Immature natural killer cell (primary cell): ENCODE results near the gene TACR2. TPM values are rescaled to one million over a fixed set of nuclear protein-coding genes. Genes with fewer than 3 reads are reported as not detected.

Source experiments
- DNase-seq, 3 donors: peaks; one replicate each; pipeline ENCODE4 v3.0.0; 2022; ENCODE audit warnings: mixed read lengths in 1 of 3
- H3K27ac Mint-ChIP-seq, 6 donors: one replicate each; pipeline ENCODE4 v1.8.0; 2020; ENCODE audit warnings: mixed read lengths in 6 of 6, mild to moderate bottlenecking in 5 of 6, inconsistent platforms in 4 of 6, moderate library complexity in 3 of 6
- H3K27me3 Mint-ChIP-seq, 3 donors: one replicate each; pipeline ENCODE4 v1.8.0; 2020 to 2021; ENCODE audit warnings: low read depth in 3 of 3, mild to moderate bottlenecking in 3 of 3, mixed read lengths in 3 of 3, moderate library complexity in 3 of 3, inconsistent platforms in 1 of 3
- H3K36me3 Mint-ChIP-seq, 3 donors: one replicate each; pipeline ENCODE4 v1.8.0; 2020; ENCODE audit warnings: mixed read lengths in 3 of 3, inconsistent platforms in 2 of 3, mild to moderate bottlenecking in 2 of 3
- H3K4me1 Mint-ChIP-seq, 2 donors: one replicate each; pipeline ENCODE4 v1.8.0; 2020; ENCODE audit warnings: inconsistent platforms in 2 of 2, mild to moderate bottlenecking in 2 of 2, mixed read lengths in 2 of 2, moderate library complexity in 1 of 2
- H3K4me3 Mint-ChIP-seq, 5 donors: one replicate each; pipeline ENCODE4 v1.8.0; 2020; ENCODE audit warnings: mild to moderate bottlenecking in 5 of 5, mixed read lengths in 5 of 5, inconsistent platforms in 3 of 5, moderate library complexity in 3 of 5
- H3K9me3 Mint-ChIP-seq, 6 donors: one replicate each; pipeline ENCODE4 v1.8.0; 2020; ENCODE audit warnings: mild to moderate bottlenecking in 6 of 6, mixed read lengths in 6 of 6, inconsistent platforms in 4 of 6, moderate library complexity in 3 of 6
- polyA plus RNA-seq, 3 donors: library from polyadenylated mRNA; unstranded; fragments of 300-500 nt; fragmentation: Illumina TruSeq; gene quantifications; one replicate each; pipeline ENCODE4 v1.2.3, GENCODE V29; 2021

TACR2 gene
- polyA plus RNA-seq, 3 donors from 2014 or later: 0.22 to 0.96 (median 0.26) TPM

DNA sequence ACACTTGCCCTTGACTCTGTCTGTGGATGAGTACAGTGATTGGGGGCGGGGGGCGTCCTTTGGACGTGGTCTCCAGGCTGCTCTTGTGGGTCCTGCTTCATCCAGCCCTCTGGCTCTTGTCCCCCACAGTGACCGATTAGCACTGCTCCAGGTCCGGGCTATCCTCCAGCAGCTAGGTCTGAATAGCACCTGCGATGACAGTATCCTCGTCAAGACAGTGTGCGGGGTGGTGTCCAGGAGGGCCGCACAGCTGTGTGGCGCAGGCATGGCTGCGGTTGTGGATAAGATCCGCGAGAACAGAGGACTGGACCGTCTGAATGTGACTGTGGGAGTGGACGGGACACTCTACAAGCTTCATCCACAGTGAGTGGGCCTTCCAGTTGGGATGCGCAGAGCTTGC lies 18.3 kb downstream of the TACR2 start:
- H3K27ac Mint-ChIP-seq: no peak overlapping the region
- peaks cover 0 to 2% (median 2%) of the 10 kb centered on the region in 3 donors for H3K27me3 Mint-ChIP-seq
- no peak for DNase-seq
- H3K4me1 Mint-ChIP-seq: no peaks in the 10 kb centered on the region
- peaks cover 12 to 39% (median 12%) of the 10 kb centered on the region in 3 donors for H3K36me3 Mint-ChIP-seq
- peaks cover 0 to 2% (median 0%) of the 10 kb centered on the region in 6 donors for H3K9me3 Mint-ChIP-seq
- H3K4me3 Mint-ChIP-seq: no peak overlapping the region

DNA sequence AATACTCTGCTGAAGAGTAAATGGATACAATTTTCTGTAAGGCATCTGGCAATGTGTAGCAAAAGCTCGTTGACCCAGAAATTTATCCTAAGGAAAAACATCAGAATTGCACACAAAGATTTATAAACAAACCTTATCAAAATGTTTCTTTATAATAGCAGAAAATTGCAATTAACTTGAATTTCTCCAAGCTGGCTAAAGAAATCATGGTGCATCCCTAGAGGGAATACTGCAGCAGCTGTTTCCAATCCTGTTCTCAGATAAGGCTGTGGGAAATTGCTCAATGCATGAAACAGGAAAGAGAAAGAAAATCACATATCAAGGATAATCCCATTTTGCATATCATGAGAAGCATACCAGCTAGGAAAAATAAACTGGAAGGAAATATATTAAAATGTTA lies 18.7 kb downstream of the TACR2 start:
- peaks cover 0 to 2% (median 2%) of the 10 kb centered on the region in 3 donors for H3K27me3 Mint-ChIP-seq
- no peaks in the 10 kb centered on the region for H3K4me1 Mint-ChIP-seq
- H3K36me3 Mint-ChIP-seq: peaks cover 12 to 39% (median 12%) of the 10 kb centered on the region in 3 donors
- H3K9me3 Mint-ChIP-seq: peaks cover 0 to 2% (median 0%) of the 10 kb centered on the region in 6 donors
- H3K4me3 Mint-ChIP-seq: no peak overlapping the region
- no peak for DNase-seq
- no peak overlapping the region for H3K27ac Mint-ChIP-seq

- H3K27me3 Mint-ChIP-seq: peaks cover 0 to 2% (median 2%) of the 10 kb centered on the region in 3 donors
- H3K4me1 Mint-ChIP-seq: peaks cover 9 to 11% of the 10 kb centered on the region in 2 donors
- H3K36me3 Mint-ChIP-seq: peaks cover 9 to 36% (median 15%) of the 10 kb centered on the region in 3 donors
- H3K4me3 Mint-ChIP-seq: no peak overlapping the region
- no peak overlapping the region for H3K27ac Mint-ChIP-seq
- peaks cover 0 to 2% (median 0%) of the 10 kb centered on the region in 6 donors for H3K9me3 Mint-ChIP-seq
- no peak for DNase-seq
Measured at GRCh38 chr10:69394020-69394419, 22.7 kb downstream of the TACR2 start.

GRCh38 chr10:69392481-69393000 lies 24.2 kb downstream of the TACR2 start:
- DNase-seq: peak; percentile 72 to 81 (median 75)
- peaks cover 0 to 2% (median 2%) of the 10 kb centered on the region in 3 donors for H3K27me3 Mint-ChIP-seq
- H3K9me3 Mint-ChIP-seq: no peaks in the 10 kb centered on the region
- peak overlapping the region in 5 of 6 donors; percentile 17 to 88 (median 58) for H3K27ac Mint-ChIP-seq
- peaks cover 9 to 11% of the 10 kb centered on the region in 2 donors for H3K4me1 Mint-ChIP-seq
- no peak overlapping the region for H3K4me3 Mint-ChIP-seq
- peaks cover 15 to 45% (median 20%) of the 10 kb centered on the region in 3 donors for H3K36me3 Mint-ChIP-seq

- Mint-ChIP-seq H3K36me3 (peaks cover 15 to 45% (median 25%) of the 10 kb centered on the region in 3 donors), H3K9me3 (no peaks in the 10 kb centered on the region), H3K4me3 (no peak overlapping the region), H3K4me1 (peaks cover 9 to 11% of the 10 kb centered on the region in 2 donors), H3K27me3 (peaks cover 0 to 2% (median 0%) of the 10 kb centered on the region in 3 donors), H3K27ac (peak overlapping the region in 2 of 6 donors; percentile 35 to 74)
- no peak for DNase-seq
Measured at GRCh38 chr10:69391158-69391557, 25.6 kb downstream of the TACR2 start.

GRCh38 chr10:69389827-69390490 lies 26.8 kb downstream of the TACR2 start:
- no peak for DNase-seq
- H3K4me3 Mint-ChIP-seq: no peak overlapping the region
- peaks cover 9 to 11% of the 10 kb centered on the region in 2 donors for H3K4me1 Mint-ChIP-seq
- no peaks in the 10 kb centered on the region for H3K27me3 Mint-ChIP-seq
- H3K36me3 Mint-ChIP-seq: peaks cover 14 to 57% (median 33%) of the 10 kb centered on the region in 3 donors
- peak overlapping the region in 3 of 6 donors; percentile 42 to 69 (median 59) for H3K27ac Mint-ChIP-seq
- H3K9me3 Mint-ChIP-seq: no peaks in the 10 kb centered on the region

DNA sequence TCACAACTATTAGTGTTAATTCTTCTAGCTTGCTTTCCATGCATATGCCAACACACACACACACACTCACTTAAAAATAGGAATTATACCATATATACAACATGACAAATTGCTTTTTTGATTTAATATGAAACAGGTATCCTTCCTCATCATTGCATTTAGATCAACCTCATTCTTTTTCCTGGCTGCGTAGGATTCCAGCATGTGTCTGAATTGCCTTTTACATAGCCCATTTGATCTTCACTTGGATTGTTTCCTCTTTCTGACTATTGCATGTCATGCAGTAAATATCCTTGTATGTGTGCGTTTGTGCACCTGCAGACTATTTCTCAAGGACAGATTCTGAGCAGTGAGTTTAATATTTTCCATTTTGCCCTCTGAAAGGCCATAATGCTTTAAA lies 28.2 kb downstream of the TACR2 start:
- Mint-ChIP-seq H3K9me3 (no peaks in the 10 kb centered on the region), H3K27ac (no peak overlapping the region), H3K36me3 (peaks cover 10 to 62% (median 35%) of the 10 kb centered on the region in 3 donors), H3K4me3 (no peak overlapping the region), H3K27me3 (no peaks in the 10 kb centered on the region), H3K4me1 (peaks cover 9 to 11% of the 10 kb centered on the region in 2 donors)
- DNase-seq: no peak

- H3K9me3 Mint-ChIP-seq: no peaks in the 10 kb centered on the region
- peaks cover 7 to 9% of the 10 kb centered on the region in 2 donors for H3K4me1 Mint-ChIP-seq
- H3K27ac Mint-ChIP-seq: peak overlapping the region in 1 of 6 donors; percentile 28
- no peaks in the 10 kb centered on the region for H3K27me3 Mint-ChIP-seq
- no peak overlapping the region for H3K4me3 Mint-ChIP-seq
- DNase-seq: no peak
- peaks cover 7 to 64% (median 38%) of the 10 kb centered on the region in 3 donors for H3K36me3 Mint-ChIP-seq
Measured at GRCh38 chr10:69387500-69387899, 29.2 kb downstream of the TACR2 start.

DNA sequence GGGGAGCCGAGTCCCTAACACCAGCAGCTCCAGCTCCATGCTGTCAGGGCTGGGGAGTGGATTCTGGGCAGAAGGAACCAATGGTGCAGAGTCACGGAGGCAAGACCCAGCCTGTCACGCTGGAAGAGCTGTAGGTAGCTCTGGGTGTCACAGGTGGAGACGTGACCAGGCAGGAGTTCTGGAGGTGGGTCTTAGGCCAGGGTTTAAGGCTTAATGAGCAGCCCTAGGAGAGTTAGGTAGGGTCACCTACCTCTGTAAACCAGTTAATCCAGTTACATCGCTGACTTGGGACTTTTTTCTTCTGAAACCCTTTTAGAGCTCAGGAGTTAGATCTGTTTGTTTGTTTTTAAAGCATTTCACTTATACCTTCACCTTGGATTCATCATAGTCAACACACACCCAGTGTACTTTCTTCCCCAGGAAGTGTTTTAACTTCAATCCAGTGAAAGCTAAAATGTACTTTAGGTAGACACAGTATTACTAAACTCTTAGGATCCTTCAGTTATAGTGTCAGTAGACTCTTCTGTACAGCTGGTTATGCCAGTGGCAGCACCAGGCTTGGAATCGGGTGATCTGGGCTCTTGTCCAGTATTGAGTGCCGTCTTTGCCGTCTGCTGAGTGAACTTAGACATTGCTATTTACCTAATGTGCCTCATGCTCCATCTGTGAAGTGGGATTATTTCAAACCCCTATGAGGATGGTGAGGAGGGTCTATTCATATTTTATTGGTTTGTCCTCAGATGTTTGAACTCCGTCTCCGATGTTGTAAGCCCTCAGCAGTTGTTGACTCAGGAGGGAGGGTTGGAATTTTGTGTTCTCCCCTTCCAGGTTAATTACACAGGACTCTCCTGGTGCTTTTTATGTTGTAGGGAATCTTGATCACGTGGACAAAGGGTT lies 31.0 kb downstream of the TACR2 start:
- no peaks in the 10 kb centered on the region for H3K27me3 Mint-ChIP-seq

DNA sequence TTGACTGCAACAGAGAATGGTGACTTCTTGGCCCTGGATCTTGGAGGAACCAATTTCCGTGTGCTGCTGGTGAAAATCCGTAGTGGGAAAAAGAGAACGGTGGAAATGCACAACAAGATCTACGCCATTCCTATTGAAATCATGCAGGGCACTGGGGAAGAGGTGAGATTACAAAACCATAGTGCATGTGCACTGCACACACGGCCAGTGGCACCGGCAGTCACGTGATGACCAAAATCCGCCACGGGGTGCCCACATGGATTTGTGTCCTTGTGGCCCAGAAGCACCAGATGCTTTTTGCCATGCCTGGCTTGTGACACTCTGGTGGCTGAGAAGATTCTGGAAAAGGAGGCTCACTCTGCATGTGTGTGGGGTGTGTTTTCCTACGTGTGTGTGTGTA lies 32.4 kb downstream of the TACR2 start:
- no peaks in the 10 kb centered on the region for H3K27me3 Mint-ChIP-seq
- H3K27ac Mint-ChIP-seq: no peak overlapping the region
- H3K36me3 Mint-ChIP-seq: peaks cover 10 to 64% (median 45%) of the 10 kb centered on the region in 3 donors
- no peaks in the 10 kb centered on the region for H3K4me1 Mint-ChIP-seq
- no peak for DNase-seq
- no peaks in the 10 kb centered on the region for H3K9me3 Mint-ChIP-seq
- H3K4me3 Mint-ChIP-seq: no peak overlapping the region

More for the DNA sequence above, 31.0 kb downstream of the TACR2 start:
- Mint-ChIP-seq H3K4me1 (no peaks in the 10 kb centered on the region), H3K4me3 (no peak overlapping the region), H3K36me3 (peaks cover 7 to 63% (median 37%) of the 10 kb centered on the region in 3 donors), H3K9me3 (no peaks in the 10 kb centered on the region), H3K27ac (no peak overlapping the region)
- no peak for DNase-seq

DNA sequence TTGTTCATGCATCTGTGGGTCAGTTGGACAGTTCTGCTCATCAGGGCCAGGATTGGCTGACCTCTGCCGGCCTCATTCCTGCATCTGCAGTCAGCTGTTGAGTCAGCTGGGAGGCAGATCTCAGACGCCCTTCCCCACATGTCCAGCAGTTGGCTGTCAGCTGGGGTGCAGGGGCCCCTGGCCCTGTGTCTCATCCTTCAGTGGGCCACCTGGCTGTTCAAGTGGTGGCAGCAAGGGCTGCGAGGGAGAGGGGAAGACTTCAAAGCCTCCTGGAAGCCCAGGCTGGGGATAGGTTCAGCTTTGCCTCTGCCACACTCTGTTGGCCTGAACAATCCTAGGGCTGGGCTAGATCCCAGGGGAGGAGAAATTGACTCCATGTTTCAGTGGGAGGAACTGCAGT lies 33.2 kb downstream of the TACR2 start:
- H3K4me3 Mint-ChIP-seq: no peak overlapping the region
- no peak for DNase-seq
- no peaks in the 10 kb centered on the region for H3K27me3 Mint-ChIP-seq
- no peaks in the 10 kb centered on the region for H3K4me1 Mint-ChIP-seq
- H3K9me3 Mint-ChIP-seq: no peaks in the 10 kb centered on the region
- peaks cover 14 to 60% (median 50%) of the 10 kb centered on the region in 3 donors for H3K36me3 Mint-ChIP-seq
- peak overlapping the region in 1 of 6 donors; percentile 55 for H3K27ac Mint-ChIP-seq

DNA sequence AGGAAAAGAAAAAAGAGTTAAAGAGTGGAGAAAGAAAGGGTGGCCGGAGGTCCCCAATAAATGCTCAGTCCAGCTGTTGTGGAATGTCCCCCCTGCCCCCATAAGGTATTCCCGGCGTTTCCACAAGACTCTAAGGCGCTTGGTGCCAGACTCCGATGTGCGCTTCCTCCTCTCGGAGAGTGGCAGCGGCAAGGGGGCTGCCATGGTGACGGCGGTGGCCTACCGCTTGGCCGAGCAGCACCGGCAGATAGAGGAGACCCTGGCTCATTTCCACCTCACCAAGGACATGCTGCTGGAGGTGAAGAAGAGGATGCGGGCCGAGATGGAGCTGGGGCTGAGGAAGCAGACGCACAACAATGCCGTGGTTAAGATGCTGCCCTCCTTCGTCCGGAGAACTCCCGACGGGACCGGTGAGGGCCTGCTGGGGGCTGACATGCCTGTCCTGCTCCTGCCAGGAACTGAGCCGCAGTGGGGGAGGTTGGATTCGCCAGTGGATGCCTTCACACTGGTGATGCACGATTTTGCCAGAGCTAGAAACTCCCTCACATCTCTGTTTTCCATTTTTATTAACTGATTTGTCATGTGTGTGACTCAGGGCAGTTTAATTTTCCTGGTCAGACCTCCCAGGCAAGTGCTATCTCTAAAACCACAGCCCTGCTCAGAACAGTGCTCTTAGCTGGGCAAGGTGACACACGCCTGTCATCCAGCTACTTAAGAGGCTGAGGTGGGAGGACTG lies 34.2 kb downstream of the TACR2 start:
- Mint-ChIP-seq H3K4me3 (no peak overlapping the region), H3K9me3 (no peaks in the 10 kb centered on the region), H3K4me1 (no peaks in the 10 kb centered on the region)

DNA sequence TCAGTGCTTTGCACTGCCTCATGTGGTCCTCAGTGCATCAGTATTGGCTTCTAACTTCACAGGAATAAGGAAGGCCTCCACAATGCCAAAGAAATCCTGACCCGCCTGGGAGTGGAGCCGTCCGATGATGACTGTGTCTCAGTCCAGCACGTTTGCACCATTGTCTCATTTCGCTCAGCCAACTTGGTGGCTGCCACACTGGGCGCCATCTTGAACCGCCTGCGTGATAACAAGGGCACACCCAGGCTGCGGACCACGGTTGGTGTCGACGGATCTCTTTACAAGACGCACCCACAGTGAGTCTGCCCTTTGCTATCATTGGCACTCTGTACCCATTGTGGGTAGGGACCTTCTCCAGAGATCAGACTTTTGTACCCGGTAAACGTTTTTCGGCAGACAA lies 36.9 kb downstream of the TACR2 start:
- no peak overlapping the region for H3K27ac Mint-ChIP-seq
- no peak for DNase-seq
- H3K9me3 Mint-ChIP-seq: no peaks in the 10 kb centered on the region
- no peak overlapping the region for H3K4me3 Mint-ChIP-seq
- H3K36me3 Mint-ChIP-seq: peaks cover 10 to 47% (median 31%) of the 10 kb centered on the region in 3 donors
- peaks cover 0 to 2% (median 2%) of the 10 kb centered on the region in 3 donors for H3K27me3 Mint-ChIP-seq
- H3K4me1 Mint-ChIP-seq: no peaks in the 10 kb centered on the region

More for the DNA sequence above, 34.2 kb downstream of the TACR2 start:
- Mint-ChIP-seq H3K36me3 (peaks cover 14 to 62% (median 45%) of the 10 kb centered on the region in 3 donors), H3K27me3 (peaks cover 0 to 2% (median 0%) of the 10 kb centered on the region in 3 donors), H3K27ac (no peak overlapping the region)
- no peak for DNase-seq
